ENCODE measurements around the gene CTNNB1. TPM values are rescaled to one million over a fixed set of nuclear protein-coding genes. Genes with fewer than 3 reads are reported as not detected.

Gene CTNNB1
- total RNA-seq, 1 experiment from 2014 or later: 292 TPM

GRCh38 chr3:41212088-41212487 lies 12.8 kb downstream of the CTNNB1 start:
- in situ Hi-C loops (cut with HindIII; ENCODE audit: low sequenced_read_pairs): no loop called here

GRCh38 chr3:41213588-41213987 lies 14.3 kb downstream of the CTNNB1 start:
- no peak for DNase-seq (ENCODE audit: low spot score)
- in situ Hi-C loops (cut with HindIII; ENCODE audit: low sequenced_read_pairs): no loop called here

More at GRCh38 chr3:41212088-41212487, 12.8 kb downstream of the CTNNB1 start:
- no peak for DNase-seq (ENCODE audit: low spot score)

GRCh38 chr3:41216422-41216821 lies 17.1 kb downstream of the CTNNB1 start:
- no peak for DNase-seq (ENCODE audit: low spot score)
- in situ Hi-C loops (cut with HindIII; ENCODE audit: low sequenced_read_pairs): no loop called here

- in situ Hi-C loops (cut with HindIII; ENCODE audit: low sequenced_read_pairs): no loop called here
- DNase-seq (ENCODE audit: low spot score): no peak
Observed at GRCh38 chr3:41216993-41217392, 17.7 kb downstream of the CTNNB1 start.

- no peak for DNase-seq (ENCODE audit: low spot score)
- in situ Hi-C loops (cut with HindIII; ENCODE audit: low sequenced_read_pairs): no loop called here
Observed at GRCh38 chr3:41219424-41219823, 20.1 kb downstream of the CTNNB1 start.

- in situ Hi-C loops (cut with HindIII; ENCODE audit: low sequenced_read_pairs): no loop called here
- no peak for DNase-seq (ENCODE audit: low spot score)
Observed at GRCh38 chr3:41220906-41221677, 21.8 kb downstream of the CTNNB1 start.

- DNase-seq (ENCODE audit: low spot score): no peak
- in situ Hi-C loops (cut with HindIII; ENCODE audit: low sequenced_read_pairs): no loop called here
Observed at GRCh38 chr3:41222012-41222411, 22.7 kb downstream of the CTNNB1 start.

- in situ Hi-C loops (cut with HindIII; ENCODE audit: low sequenced_read_pairs): no loop called here
- no peak for DNase-seq (ENCODE audit: low spot score)
Observed at GRCh38 chr3:41222501-41222900, 23.2 kb downstream of the CTNNB1 start.

- no peak for DNase-seq (ENCODE audit: low spot score)
- in situ Hi-C loops (cut with HindIII; ENCODE audit: low sequenced_read_pairs): no loop called here
Observed at GRCh38 chr3:41223078-41223477, 23.8 kb downstream of the CTNNB1 start.

GRCh38 chr3:41223691-41224090 lies 24.4 kb downstream of the CTNNB1 start:
- in situ Hi-C loops (cut with HindIII; ENCODE audit: low sequenced_read_pairs): no loop called here
- no peak for DNase-seq (ENCODE audit: low spot score)

GRCh38 chr3:41224120-41224806 lies 25.0 kb downstream of the CTNNB1 start:
- in situ Hi-C loops (cut with HindIII; ENCODE audit: low sequenced_read_pairs): no loop called here
- DNase-seq (ENCODE audit: low spot score): no peak

- in situ Hi-C loops (cut with HindIII; ENCODE audit: low sequenced_read_pairs): no loop called here
Observed at GRCh38 chr3:41234823-41235721, 35.8 kb downstream of the CTNNB1 start.

GRCh38 chr3:41236228-41236627 lies 36.9 kb downstream of the CTNNB1 start:
- no peak for DNase-seq (ENCODE audit: low spot score)
- in situ Hi-C loops (cut with HindIII; ENCODE audit: low sequenced_read_pairs): no loop called here

More at GRCh38 chr3:41234823-41235721, 35.8 kb downstream of the CTNNB1 start:
- no peak for DNase-seq (ENCODE audit: low spot score)

GRCh38 chr3:41237907-41238306 lies 38.6 kb downstream of the CTNNB1 start:
- in situ Hi-C loops (cut with HindIII; ENCODE audit: low sequenced_read_pairs): no loop called here
- DNase-seq (ENCODE audit: low spot score): no peak

- no peak for DNase-seq (ENCODE audit: low spot score)
- in situ Hi-C loops (cut with HindIII; ENCODE audit: low sequenced_read_pairs): no loop called here
Observed at GRCh38 chr3:41239587-41239986, 40.3 kb downstream of the CTNNB1 start.

- no peak for DNase-seq (ENCODE audit: low spot score)
- in situ Hi-C loops (cut with HindIII; ENCODE audit: low sequenced_read_pairs): no loop called here
Observed at GRCh38 chr3:41241161-41241560, 41.9 kb downstream of the CTNNB1 start.

- DNase-seq (ENCODE audit: low spot score): no peak
- in situ Hi-C loops (cut with HindIII; ENCODE audit: low sequenced_read_pairs): no loop called here
Observed at GRCh38 chr3:41241800-41242571, 42.7 kb downstream of the CTNNB1 start.

GRCh38 chr3:41243183-41243582 lies 43.9 kb downstream of the CTNNB1 start:
- in situ Hi-C loops (cut with HindIII; ENCODE audit: low sequenced_read_pairs): no loop called here

More at GRCh38 chr3:41243183-41243582, 43.9 kb downstream of the CTNNB1 start:
- DNase-seq (ENCODE audit: low spot score): no peak
